Hepatocyte (in vitro differentiated cells): ENCODE measurements around the gene TTC9. TPM values are rescaled to one million over a fixed set of nuclear protein-coding genes. Genes with fewer than 3 reads are reported as not detected.

Source experiments
- DNase-seq: peaks from one replicate; pipeline ENCODE4 v3.0.0-alpha.2; 2016; ENCODE audit warnings: low spot score
- H2AFZ ChIP-seq: fragments of 200-600 bp; sonication (generic); 2 replicates; pipeline ENCODE4 v1.6.0; 2016; ENCODE audit warnings: antibody characterized with exemption, mild to moderate bottlenecking
- H3K27ac ChIP-seq: fragments of 200-600 bp; sonication (generic); 2 replicates; pipeline ENCODE4 v1.5.1; 2016; ENCODE audit warnings: mild to moderate bottlenecking
- H3K27me3 ChIP-seq: fragments of 200-600 bp; sonication (generic); 2 replicates; pipeline ENCODE4 v1.6.1; 2016
- H3K36me3 ChIP-seq: fragments of 200-600 bp; sonication (generic); replicated peaks from 2 replicates; pipeline ENCODE4 v1.5.1; 2016; ENCODE audit warnings: low read depth; ENCODE audit not compliant: insufficient read depth
- H3K4me1 ChIP-seq: fragments of 200-600 bp; sonication (generic); 2 replicates; pipeline ENCODE4 v1.5.1; 2016; ENCODE audit warnings: mild to moderate bottlenecking, moderate library complexity; ENCODE audit not compliant: insufficient read depth
- H3K4me2 ChIP-seq: fragments of 200-600 bp; sonication (generic); 2 replicates; pipeline ENCODE4 v1.6.0; 2016
- H3K4me3 ChIP-seq: fragments of 200-600 bp; sonication (generic); 2 replicates; pipeline ENCODE4 v1.5.1; 2016; ENCODE audit warnings: mild to moderate bottlenecking
- H3K79me2 ChIP-seq: fragments of 200-600 bp; sonication (generic); 2 replicates; pipeline ENCODE4 v1.6.0; 2017; ENCODE audit warnings: mild to moderate bottlenecking
- H3K9me2 ChIP-seq: fragments of 200-600 bp; sonication (generic); replicated peaks from 2 replicates; pipeline ENCODE4 v1.6.0; 2017; ENCODE audit warnings: mild to moderate bottlenecking; ENCODE audit not compliant: insufficient read depth
- H3K9me3 ChIP-seq: fragments of 200-600 bp; sonication (generic); 2 replicates; pipeline ENCODE4 v1.5.1; 2016; ENCODE audit warnings: low read depth, mild to moderate bottlenecking
- H4K20me1 ChIP-seq: fragments of 200-600 bp; sonication (generic); 2 replicates; pipeline ENCODE4 v1.6.0; 2016; ENCODE audit warnings: mild to moderate bottlenecking; ENCODE audit not compliant: insufficient read depth, poor library complexity, severe bottlenecking
- EZH2 ChIP-seq: fragments of 200-600 bp; sonication (generic); IDR thresholded peaks from 2 replicates; pipeline ENCODE4 v1.6.1; 2016; ENCODE audit warnings: antibody characterized with exemption, mild to moderate bottlenecking, borderline replicate concordance
- EZH2phosphoT487 ChIP-seq: fragments of 200-600 bp; sonication (generic); IDR thresholded peaks from one replicate; pipeline ENCODE4 v1.6.1; 2018; ENCODE audit warnings: antibody characterized with exemption, mild to moderate bottlenecking, low read depth, moderate library complexity; ENCODE audit not compliant: unreplicated experiment, severe bottlenecking
- WGBS: methylation state at CpG from one replicate; pipeline ENCODE4 v1.1.6; 2016; ENCODE audit warnings: low lambda C conversion rate; ENCODE audit errors: missing lambda C conversion rate; 5-methylcytosine and 5-hydroxymethylcytosine counted together
- polyA plus RNA-seq: library from polyadenylated mRNA; unstranded; fragments of >200 nt; fragmentation: Nextera tagmentation; extraction: Ambion mirVana; gene quantifications from 2 replicates; pipeline ENCODE4 v1.2.1, GENCODE V29; 2016
- total RNA-seq: library from RNA; depleted of rRNA; stranded (reverse); fragments of >200 nt; gene quantifications from 2 replicates; pipeline ENCODE4 v1.2.3, GENCODE V29; 2014
- TF ChIP-seq, protein P1 (sequence below): fragments of 200-600 bp; sonication (generic); IDR thresholded peaks from 2 replicates; pipeline ENCODE4 v1.5.1; 2016; ENCODE audit warnings: antibody characterized with exemption, mild to moderate bottlenecking; ENCODE audit not compliant: poor library complexity

Gene TTC9
- total and polyA plus RNA-seq, 2 experiments from 2014 or later = 3.6 to 4.9 TPM

GRCh38 chr14:70602254-70602653 is 39.5 kb upstream of the TTC9 start:
- DNase-seq = no peak
- Histone ChIP-seq H3K79me2 (peaks cover 31% of the 10 kb centered on the region), H3K9me3 (no peaks in the 10 kb centered on the region), H3K27me3 (no peaks in the 10 kb centered on the region), H3K4me2 (no peak overlapping the region), H3K27ac (no peak overlapping the region), H4K20me1 (peaks cover 15% of the 10 kb centered on the region), H3K4me1 (peaks cover 6% of the 10 kb centered on the region), H3K4me3 (no peak overlapping the region), H2AFZ (no peak overlapping the region), H3K36me3 (no peaks in the 10 kb centered on the region), H3K9me2 (no peaks in the 10 kb centered on the region)
- TF ChIP-seq EZH2 (no peak), EZH2phosphoT487 (no peak)
- TF ChIP-seq, protein P1, sequence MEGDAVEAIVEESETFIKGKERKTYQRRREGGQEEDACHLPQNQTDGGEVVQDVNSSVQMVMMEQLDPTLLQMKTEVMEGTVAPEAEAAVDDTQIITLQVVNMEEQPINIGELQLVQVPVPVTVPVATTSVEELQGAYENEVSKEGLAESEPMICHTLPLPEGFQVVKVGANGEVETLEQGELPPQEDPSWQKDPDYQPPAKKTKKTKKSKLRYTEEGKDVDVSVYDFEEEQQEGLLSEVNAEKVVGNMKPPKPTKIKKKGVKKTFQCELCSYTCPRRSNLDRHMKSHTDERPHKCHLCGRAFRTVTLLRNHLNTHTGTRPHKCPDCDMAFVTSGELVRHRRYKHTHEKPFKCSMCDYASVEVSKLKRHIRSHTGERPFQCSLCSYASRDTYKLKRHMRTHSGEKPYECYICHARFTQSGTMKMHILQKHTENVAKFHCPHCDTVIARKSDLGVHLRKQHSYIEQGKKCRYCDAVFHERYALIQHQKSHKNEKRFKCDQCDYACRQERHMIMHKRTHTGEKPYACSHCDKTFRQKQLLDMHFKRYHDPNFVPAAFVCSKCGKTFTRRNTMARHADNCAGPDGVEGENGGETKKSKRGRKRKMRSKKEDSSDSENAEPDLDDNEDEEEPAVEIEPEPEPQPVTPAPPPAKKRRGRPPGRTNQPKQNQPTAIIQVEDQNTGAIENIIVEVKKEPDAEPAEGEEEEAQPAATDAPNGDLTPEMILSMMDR = no peak
- 86% methylated on average over 2 of the region's 2 CpGs for WGBS

GRCh38 chr14:70611216-70611615 is 30.5 kb upstream of the TTC9 start:
- no peaks in the 10 kb centered on the region for H3K9me2 ChIP-seq
- TF ChIP-seq EZH2phosphoT487 (no peak), EZH2 (no peak)
- TF ChIP-seq, protein P1 = no peak
- H3K4me2 ChIP-seq = no peak overlapping the region
- H2AFZ ChIP-seq = no peak overlapping the region
- H3K27me3 ChIP-seq = peaks cover 7% of the 10 kb centered on the region
- no peak overlapping the region for H3K4me3 ChIP-seq
- no peaks in the 10 kb centered on the region for H3K4me1 ChIP-seq
- H3K79me2 ChIP-seq = no peaks in the 10 kb centered on the region
- no peaks in the 10 kb centered on the region for H4K20me1 ChIP-seq
- H3K36me3 ChIP-seq = no peaks in the 10 kb centered on the region
- H3K27ac ChIP-seq = no peak overlapping the region
- no peak for DNase-seq
- whole genome bisulfite sequencing = 71% methylated on average over 3 of the region's 3 CpGs
- no peaks in the 10 kb centered on the region for H3K9me3 ChIP-seq

DNA sequence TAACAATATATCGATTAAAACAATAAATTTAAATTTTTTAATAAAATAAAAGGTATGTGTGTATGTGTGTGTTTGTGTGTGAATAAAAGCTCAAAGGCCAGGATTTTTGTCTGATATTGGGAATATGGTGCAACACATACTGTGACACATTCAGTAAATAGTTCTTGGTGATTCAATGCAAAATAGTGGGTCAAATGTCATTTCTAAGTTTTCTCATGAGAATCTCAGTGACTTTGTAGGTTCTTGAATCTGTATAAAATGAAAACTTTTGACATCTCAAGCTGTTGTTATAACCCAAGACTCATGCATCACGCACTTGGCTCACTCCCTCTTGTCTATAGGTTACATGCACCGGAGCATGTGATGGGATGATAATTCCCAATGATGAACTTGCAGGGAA is 25.1 kb upstream of the TTC9 start:
- WGBS = 97% methylated on average over 3 of the region's 3 CpGs
- no peaks in the 10 kb centered on the region for H3K79me2 ChIP-seq

More for the DNA sequence above, 25.1 kb upstream of the TTC9 start:
- Histone ChIP-seq H3K4me3 (no peak overlapping the region), H3K27ac (no peak overlapping the region), H3K36me3 (no peaks in the 10 kb centered on the region), H3K9me3 (no peaks in the 10 kb centered on the region), H3K4me1 (no peaks in the 10 kb centered on the region), H3K4me2 (no peak overlapping the region), H3K27me3 (no peaks in the 10 kb centered on the region), H4K20me1 (no peaks in the 10 kb centered on the region), H2AFZ (no peak overlapping the region), H3K9me2 (no peaks in the 10 kb centered on the region)
- DNase-seq = no peak
- TF ChIP-seq EZH2 (no peak), EZH2phosphoT487 (no peak)
- TF ChIP-seq, protein P1 = no peak
